Astrocyte (in vitro differentiated cells and primary cell): ENCODE measurements around the gene GTF2F1.

ENCODE experiments used
- EZH2 ChIP-seq: IDR thresholded peaks from 2 replicates; pipeline ENCODE4 v1.6.1; 2012; ENCODE audit warnings: mild to moderate bottlenecking, low read length, inconsistent platforms; ENCODE audit not compliant: insufficient read depth
- TF ChIP-seq, protein P1 (sequence below): IDR thresholded peaks from 2 replicates; pipeline ENCODE4 v1.5.1; 2011; ENCODE audit warnings: low read depth, mild to moderate bottlenecking, inconsistent platforms, low read length, moderate library complexity; ENCODE audit not compliant: insufficient read depth

DNA sequence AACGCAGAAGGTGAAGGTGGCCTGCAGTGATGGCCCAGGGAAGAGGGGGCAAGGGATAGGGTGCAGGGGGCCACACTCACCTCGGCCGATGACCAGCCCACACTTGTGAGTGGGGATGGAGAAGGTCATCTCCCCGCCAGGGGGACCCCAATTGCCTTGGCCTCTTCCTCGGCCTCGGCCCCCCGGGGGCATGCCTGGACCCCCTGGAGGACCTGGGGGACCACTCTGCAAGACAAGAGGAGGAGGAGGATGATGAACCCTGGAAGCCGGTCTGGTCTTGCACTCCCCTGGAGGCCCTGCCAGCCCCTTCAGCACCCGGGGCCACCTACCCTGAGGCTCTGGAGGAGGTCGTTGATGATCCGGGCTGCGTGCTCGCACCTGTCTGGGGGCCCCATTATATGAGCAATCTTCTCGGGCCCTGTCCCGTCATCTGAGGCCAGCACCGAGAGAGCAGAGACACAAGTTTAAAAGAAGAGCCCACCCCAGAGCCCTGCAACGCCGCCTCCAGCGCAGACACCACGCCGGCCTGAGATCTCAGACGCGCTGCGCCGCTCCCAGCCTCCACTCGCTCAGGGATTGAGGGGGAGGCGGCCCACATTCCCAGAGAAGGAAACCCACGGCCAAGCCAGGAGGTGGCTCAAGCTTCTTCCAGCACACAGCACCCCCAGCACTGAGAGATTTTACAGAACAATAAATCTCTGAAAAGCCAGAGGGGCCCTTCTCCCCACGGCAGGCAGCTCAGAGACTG, 23.9 kb upstream of the GTF2F1 start:
- TF ChIP-seq, protein P1, sequence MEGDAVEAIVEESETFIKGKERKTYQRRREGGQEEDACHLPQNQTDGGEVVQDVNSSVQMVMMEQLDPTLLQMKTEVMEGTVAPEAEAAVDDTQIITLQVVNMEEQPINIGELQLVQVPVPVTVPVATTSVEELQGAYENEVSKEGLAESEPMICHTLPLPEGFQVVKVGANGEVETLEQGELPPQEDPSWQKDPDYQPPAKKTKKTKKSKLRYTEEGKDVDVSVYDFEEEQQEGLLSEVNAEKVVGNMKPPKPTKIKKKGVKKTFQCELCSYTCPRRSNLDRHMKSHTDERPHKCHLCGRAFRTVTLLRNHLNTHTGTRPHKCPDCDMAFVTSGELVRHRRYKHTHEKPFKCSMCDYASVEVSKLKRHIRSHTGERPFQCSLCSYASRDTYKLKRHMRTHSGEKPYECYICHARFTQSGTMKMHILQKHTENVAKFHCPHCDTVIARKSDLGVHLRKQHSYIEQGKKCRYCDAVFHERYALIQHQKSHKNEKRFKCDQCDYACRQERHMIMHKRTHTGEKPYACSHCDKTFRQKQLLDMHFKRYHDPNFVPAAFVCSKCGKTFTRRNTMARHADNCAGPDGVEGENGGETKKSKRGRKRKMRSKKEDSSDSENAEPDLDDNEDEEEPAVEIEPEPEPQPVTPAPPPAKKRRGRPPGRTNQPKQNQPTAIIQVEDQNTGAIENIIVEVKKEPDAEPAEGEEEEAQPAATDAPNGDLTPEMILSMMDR, result no peak
- no peak for TF ChIP-seq EZH2
